H1 (cell line): ENCODE measurements around the gene LOXHD1. TPM values are rescaled to one million over a fixed set of nuclear protein-coding genes. Genes with fewer than 3 reads are reported as not detected.

ENCODE experiments used
- CTCF ChIA-PET: fragments of 300-600 bp; sonication (Branson Sonifier 250); formaldehyde crosslinking; loops from one replicate; lab custom pipeline; 2021; ENCODE audit not compliant: partially characterized antibody; lab: Charles Lee
- POLR2A ChIA-PET: fragments of 300-600 bp; sonication (Branson Sonifier 250); formaldehyde crosslinking; loops from one replicate; lab custom pipeline; 2021; ENCODE audit warnings: inconsistent platforms; ENCODE audit not compliant: partially characterized antibody; lab: Charles Lee
- DNase-seq, 2 experiments: peaks; one replicate each; pipeline versions ENCODE4 v3.0.0 to v3.0.0-alpha.2; 2010 to 2022; ENCODE audit warnings: low spot score in 2 of 2, low read depth in 1 of 2, mixed read lengths in 1 of 2
- FAIRE-seq: peaks from 2 replicates; lab custom pipeline; 2011; peaks lifted over from hg19 to GRCh38; lab: Jason Lieb, UNC
- H2AFZ ChIP-seq: 2 replicates; pipeline ENCODE4 v1.8.1; 2012; ENCODE audit warnings: low read length, inconsistent platforms
- H2AK5ac ChIP-seq: 2 replicates; pipeline ENCODE4 v1.6.1; 2013; ENCODE audit warnings: low read depth, low read length
- H2BK120ac ChIP-seq: replicated peaks from 2 replicates; pipeline ENCODE3; 2013; ENCODE audit warnings: low read depth, low read length, inconsistent platforms
- H2BK12ac ChIP-seq: 2 replicates; pipeline ENCODE4 v1.6.1; 2013; ENCODE audit warnings: low read depth, low read length
- H2BK15ac ChIP-seq: 2 replicates; pipeline ENCODE4 v1.6.1; 2013; ENCODE audit warnings: low read length
- H2BK20ac ChIP-seq: 2 replicates; pipeline ENCODE4 v1.6.1; 2013; ENCODE audit warnings: low read length
- H2BK5ac ChIP-seq: 2 replicates; pipeline ENCODE4 v1.6.1; 2013; ENCODE audit warnings: low read depth, low read length
- H3K14ac ChIP-seq: 2 replicates; pipeline ENCODE4 v1.6.1; 2013; ENCODE audit warnings: inconsistent platforms; ENCODE audit not compliant: insufficient read length
- H3K18ac ChIP-seq: 2 replicates; pipeline ENCODE4 v1.6.1; 2013; ENCODE audit warnings: low read length; ENCODE audit errors: extremely low read depth
- H3K23ac ChIP-seq: 2 replicates; pipeline ENCODE4 v1.6.1; 2013; ENCODE audit warnings: inconsistent platforms; ENCODE audit not compliant: insufficient read length
- H3K23me2 ChIP-seq: 2 replicates; pipeline ENCODE4 v1.6.1; 2013; ENCODE audit warnings: low read depth, low read length
- H3K27ac ChIP-seq: 2 replicates; pipeline ENCODE4 v1.6.1; 2011; ENCODE audit warnings: low read depth, low read length, inconsistent platforms
- H3K27me3 ChIP-seq, 4 experiments: replicated peaks in 1 of 4; 1 replicate in 1 of 4; 2 replicates in 3 of 4; pipeline versions ENCODE4 v1.6.1 to v1.8.1; 2011 to 2013; ENCODE audit warnings: low read length in 3 of 4, mild to moderate bottlenecking in 3 of 4, inconsistent platforms in 2 of 4, mixed read lengths in 2 of 4, moderate library complexity in 1 of 4; ENCODE audit not compliant: control insufficient read depth in 3 of 4, insufficient read depth in 3 of 4; ENCODE audit errors: extremely low read depth in 1 of 4
- H3K36me3 ChIP-seq, 4 experiments: 2 replicates each; pipeline versions ENCODE4 v1.6.1 to v1.8.1; 2011 to 2013; ENCODE audit warnings: mild to moderate bottlenecking in 4 of 4, low read length in 3 of 4, moderate library complexity in 2 of 4, control low read depth in 1 of 4, inconsistent platforms in 1 of 4; ENCODE audit not compliant: insufficient read depth in 4 of 4, control insufficient read depth in 2 of 4
- H3K4ac ChIP-seq: replicated peaks from 2 replicates; pipeline ENCODE3; 2013; ENCODE audit warnings: low read length, low read depth, mixed read lengths, inconsistent platforms; ENCODE audit not compliant: insufficient read length
- H3K4me1 ChIP-seq, 4 experiments: replicated peaks in 1 of 4; 1 replicate in 1 of 4; 2 replicates in 3 of 4; pipeline versions ENCODE4 v1.6.1 to v1.8.1; 2011 to 2013; ENCODE audit warnings: low read length in 3 of 4, inconsistent platforms in 2 of 4, mixed read lengths in 1 of 4; ENCODE audit not compliant: insufficient read depth in 4 of 4, control insufficient read depth in 3 of 4
- H3K4me2 ChIP-seq, 2 experiments: 2 replicates each; pipeline versions ENCODE4 v1.6.1 to v1.8.1; 2011 to 2013; ENCODE audit warnings: low read depth in 2 of 2, low read length in 2 of 2, control low read depth in 1 of 2, inconsistent platforms in 1 of 2, mild to moderate bottlenecking in 1 of 2; ENCODE audit not compliant: insufficient read depth in 1 of 2
- H3K4me3 ChIP-seq, 4 experiments: fragments of 200-600, 300-600 bp in 1 of 4; sonication (generic), shearing (Covaris generic), sonication (Bioruptor Twin) in 1 of 4; 2 replicates each; pipeline versions ENCODE4 v1.5.1 to v1.8.1; 2011 to 2016; ENCODE audit warnings: low read length in 4 of 4, low read depth in 3 of 4, control low read depth in 2 of 4, inconsistent platforms in 2 of 4, mild to moderate bottlenecking in 2 of 4, mixed read lengths in 1 of 4, moderate library complexity in 1 of 4; ENCODE audit not compliant: insufficient read depth in 2 of 4; ENCODE audit errors: extremely low read depth in 1 of 4
- H3K56ac ChIP-seq: replicated peaks from 2 replicates; pipeline ENCODE3; 2013; ENCODE audit warnings: low read depth, mild to moderate bottlenecking, mixed read lengths, low read length, inconsistent platforms; ENCODE audit not compliant: insufficient read length
- H3K79me1 ChIP-seq: 2 replicates; pipeline ENCODE4 v1.6.1; 2013; ENCODE audit warnings: low read depth, low read length, control low read depth
- H3K79me2 ChIP-seq, 2 experiments: 2 replicates each; pipeline versions ENCODE4 v1.6.1 to v1.8.1; 2012 to 2013; ENCODE audit warnings: low read length in 2 of 2, mild to moderate bottlenecking in 2 of 2, inconsistent platforms in 1 of 2; ENCODE audit not compliant: insufficient read depth in 2 of 2, control insufficient read depth in 1 of 2
- H3K9ac ChIP-seq, 4 experiments: replicated peaks in 1 of 4; 1 replicate in 1 of 4; 2 replicates in 3 of 4; pipeline versions ENCODE4 v1.6.1 to v1.8.1; 2011 to 2013; ENCODE audit warnings: low read depth in 3 of 4, low read length in 3 of 4, control low read depth in 2 of 4, mild to moderate bottlenecking in 2 of 4, moderate library complexity in 2 of 4, inconsistent platforms in 1 of 4; ENCODE audit errors: extremely low read depth in 1 of 4
- H3K9me3 ChIP-seq, 2 experiments: 2 replicates each; pipeline versions ENCODE4 v1.6.1 to v1.8.1; 2012 to 2013; ENCODE audit warnings: mild to moderate bottlenecking in 2 of 2, moderate library complexity in 2 of 2, control low read depth in 1 of 2, inconsistent platforms in 1 of 2, low read depth in 1 of 2, low read length in 1 of 2, mixed read lengths in 1 of 2; ENCODE audit not compliant: insufficient read depth in 2 of 2
- H4K20me1 ChIP-seq, 2 experiments: replicated peaks in 1 of 2; 2 replicates each; pipeline versions ENCODE3 to v1.8.1; 2011 to 2013; ENCODE audit warnings: inconsistent platforms in 2 of 2, low read length in 2 of 2, mild to moderate bottlenecking in 1 of 2; ENCODE audit not compliant: insufficient read depth in 2 of 2, control insufficient read depth in 1 of 2
- H4K5ac ChIP-seq: 2 replicates; pipeline ENCODE4 v1.6.1; 2013; ENCODE audit warnings: low read length, low read depth, mixed read lengths, inconsistent platforms; ENCODE audit not compliant: insufficient read length
- H4K8ac ChIP-seq: 2 replicates; pipeline ENCODE4 v1.8.0; 2013; ENCODE audit warnings: mild to moderate bottlenecking, moderate library complexity, low read length, inconsistent platforms; ENCODE audit not compliant: insufficient read depth; ENCODE audit errors: extremely low read depth
- H4K91ac ChIP-seq: replicated peaks from 2 replicates; pipeline ENCODE3; 2013; ENCODE audit warnings: low read length, mixed read lengths, inconsistent platforms; ENCODE audit not compliant: insufficient read length
- CBX8 ChIP-seq: fragments of 300-800, 300-1000 bp; sonication (generic); IDR thresholded peaks from 2 replicates; pipeline ENCODE4 v1.7.1; 2016; ENCODE audit warnings: low read depth, low read length, borderline replicate concordance
- KDM1A ChIP-seq: fragments of 200-600, 300-600 bp; sonication (generic); IDR thresholded peaks from 2 replicates; pipeline ENCODE4 v1.7.1; 2016; ENCODE audit warnings: mild to moderate bottlenecking, low read length, borderline replicate concordance
- NANOG ChIP-seq: IDR thresholded peaks from 2 replicates; pipeline ENCODE4 v1.6.1; 2011; ENCODE audit warnings: low read length, low read depth, mild to moderate bottlenecking, inconsistent platforms; ENCODE audit not compliant: insufficient read depth, poor library complexity, severe bottlenecking
- PHF8 ChIP-seq: fragments of 200-600 bp; sonication (generic); conservative IDR thresholded peaks from 2 replicates; pipeline ENCODE4 v1.7.1; 2012; ENCODE audit warnings: low read depth, mild to moderate bottlenecking, inconsistent platforms, low read length, moderate library complexity
- RAD21 ChIP-seq, 2 experiments: IDR thresholded peaks in 1 of 2; conservative IDR thresholded peaks in 1 of 2; 2 replicates each; pipeline ENCODE4 v1.6.1; 2011; ENCODE audit warnings: low read depth in 2 of 2, low read length in 2 of 2, improper control_type of control experiment in 1 of 2, inconsistent platforms in 1 of 2, mild to moderate bottlenecking in 1 of 2, moderate library complexity in 1 of 2
- RBBP5 ChIP-seq: IDR thresholded peaks from 2 replicates; pipeline ENCODE4 v1.7.1; 2012; ENCODE audit warnings: low read depth, mild to moderate bottlenecking, inconsistent platforms, low read length, moderate library complexity, borderline replicate concordance
- WGBS, 2 experiments: shearing (Covaris generic) in 1 of 2; methylation state at CpG; one replicate each; pipeline versions ENCODE4 v1.1.6 to v1.1.7; 2013 to 2015; ENCODE audit warnings: low lambda C conversion rate in 2 of 2, mixed read lengths in 2 of 2, inconsistent platforms in 1 of 2, low coverage in 1 of 2, missing lambda C conversion rate in 1 of 2; ENCODE audit not compliant: insufficient replicate concordance in 2 of 2, insufficient coverage in 1 of 2, insufficient read length in 1 of 2; ENCODE audit errors: extremely low coverage in 1 of 2, missing lambda C conversion rate in 1 of 2; 5-methylcytosine and 5-hydroxymethylcytosine counted together
- polyA plus RNA-seq, 7 experiments: library from polyadenylated mRNA; depleted of rRNA in 3 of 7; stranded (reverse) in 5 of 7; unstranded in 2 of 7; fragments of >200 nt in 5 of 7; fragments of 200-250 nt in 2 of 7; gene quantifications; 1 replicate in 5 of 7; 2 replicates in 1 of 7; 4 replicates in 1 of 7; pipeline versions ENCODE4 v1.2.1 to v1.2.3, GENCODE V29; 2011 to 2013; ENCODE audit warnings: missing spikeins in 2 of 7, mixed read lengths in 2 of 7
- total RNA-seq: library from RNA; stranded (reverse); fragmentation: NEBNext Ultra II Directional; extraction: Animal tissue kit (Norgen Biotek cat#: 25700); gene quantifications from 2 replicates; pipeline ENCODE4 v1.2.1, GENCODE V29; 2021

The LOXHD1 gene
- total and polyA plus RNA-seq, 2 of the 8 experiments (the other 6 are each of a cell fraction or from before 2014, with no cell fraction given), result 0.02 TPM; not detected in 1

DNA sequence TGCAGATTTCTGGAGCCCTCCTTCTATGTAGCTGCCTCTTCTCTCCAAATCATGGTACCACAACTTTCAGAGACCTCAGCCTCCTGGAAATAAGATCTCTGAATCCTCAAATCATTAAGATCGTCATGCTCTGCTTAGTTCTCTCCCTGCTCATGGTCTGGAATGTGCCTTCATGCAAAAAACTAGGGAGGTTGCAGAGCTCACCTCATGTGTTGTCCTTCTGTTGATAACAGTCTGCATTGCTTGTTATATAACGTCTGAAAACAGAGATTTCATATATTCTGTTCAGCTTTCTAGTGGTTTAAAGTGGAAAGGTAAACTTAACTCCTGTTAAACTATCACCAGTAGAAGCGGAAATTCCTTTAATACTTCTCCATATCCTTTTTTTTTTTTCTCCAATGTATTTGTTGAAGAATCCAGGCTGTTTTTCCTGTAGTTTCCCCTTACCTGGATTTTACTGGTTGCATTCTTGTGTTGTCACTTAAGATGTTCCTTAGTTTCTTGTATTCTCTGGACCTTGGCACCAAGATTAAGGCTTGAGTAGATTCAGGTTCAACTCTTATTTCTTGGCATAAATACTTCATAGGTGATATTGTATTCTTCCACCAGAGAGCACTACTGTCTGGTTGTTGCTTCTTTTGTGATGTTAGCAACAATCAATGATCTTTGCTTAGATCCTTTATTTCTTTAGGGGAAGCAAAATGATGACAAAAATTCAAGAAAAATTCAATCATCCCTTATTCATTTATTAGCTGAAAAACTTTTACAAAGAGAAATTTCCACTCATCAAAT lies 211.3 kb downstream of the LOXHD1 start:
- no peak overlapping the region for H2BK20ac ChIP-seq
- ChIA-PET CTCF (interaction anchor here (0.6 to 3.6 kb wide), 3 partner anchors 13 to 59 kb away, joined by 3 to 30 read pairs (median 3); no protein-coding TSS in a partner anchor), POLR2A (interaction anchor here (1.5 kb wide), 1 partner anchor 11 kb away, joined by 5 read pairs; no protein-coding TSS in a partner anchor)
- H4K5ac ChIP-seq, result no peak overlapping the region
- FAIRE-seq (no peak), DNase-seq (no peak)
- no peaks in the 10 kb centered on the region for H3K79me1 ChIP-seq
- H3K9ac ChIP-seq, result no peak overlapping the region
- H3K4me3 ChIP-seq, result no peak overlapping the region
- no peak overlapping the region for H2BK15ac ChIP-seq
- no peak overlapping the region for H4K8ac ChIP-seq
- WGBS, 2 experiments, result 72% methylated on average over 3 of the region's 3 CpGs; no CpG with 5 or more reads in 1 of the 2 experiments
- no peak overlapping the region for H3K18ac ChIP-seq
- peaks cover 0 to 8% (median 6%) of the 10 kb centered on the region in 4 experiments; a peak in 5 of 8 replicates for H3K36me3 ChIP-seq
- no peak overlapping the region for H3K27ac ChIP-seq
- no peaks in the 10 kb centered on the region for H3K79me2 ChIP-seq
- H3K4me2 ChIP-seq, result no peak overlapping the region
- no peak overlapping the region for H2AFZ ChIP-seq
- no peak overlapping the region for H3K14ac ChIP-seq
- H3K4ac ChIP-seq, result no peak overlapping the region
- no peak overlapping the region for H2BK120ac ChIP-seq
- no peaks in the 10 kb centered on the region for H3K23me2 ChIP-seq
- no peaks in the 10 kb centered on the region for H3K27me3 ChIP-seq
- H4K20me1 ChIP-seq, result no peaks in the 10 kb centered on the region
- no peak overlapping the region for H3K56ac ChIP-seq
- H3K9me3 ChIP-seq, result peaks cover 9 to 15% of the 10 kb centered on the region in 2 experiments
- H2BK12ac ChIP-seq, result no peak overlapping the region
- H4K91ac ChIP-seq, result no peak overlapping the region
- peaks cover 5 to 11% (median 7%) of the 10 kb centered on the region in 4 experiments for H3K4me1 ChIP-seq
- H2BK5ac ChIP-seq, result no peak overlapping the region
- no peak overlapping the region for H3K23ac ChIP-seq
- H2AK5ac ChIP-seq, result no peak overlapping the region
- TF ChIP-seq KDM1A, result no peak
- no peak for TF ChIP-seq NANOG
- no peak for TF ChIP-seq RBBP5
- no peak for TF ChIP-seq CBX8
- no peak for TF ChIP-seq PHF8
- TF ChIP-seq RAD21 (IDR thresholded peaks at IDR 0.05 in 1 of 2, conservative IDR thresholded peaks at IDR 0.05 in 1 of 2; ENCODE audit: low read depth in 2 of 2, low read length in 2 of 2), result peak in 1 of 2 experiments; percentile 28; a peak in 1 of 4 replicates
